Large intestine (tissue), 3 donors: ENCODE measurements around the gene BACH2. TPM values are rescaled to one million over a fixed set of nuclear protein-coding genes. Genes with fewer than 3 reads are reported as not detected.

ENCODE experiments used
- DNase-seq, 2 donors: peaks; one replicate each; pipeline versions ENCODE4 v3.0.0 to v3.0.0-alpha.2; 2013
- H3K27ac ChIP-seq: one replicate; pipeline ENCODE4 v1.5.1; 2013; ENCODE audit warnings: low read length
- H3K27me3 ChIP-seq: 2 replicates; pipeline ENCODE4 v1.6.1; 2013; ENCODE audit warnings: low read length; ENCODE audit not compliant: control insufficient read depth, insufficient read depth
- H3K36me3 ChIP-seq: 2 replicates; pipeline ENCODE4 v1.6.1; 2013; ENCODE audit warnings: low read length; ENCODE audit not compliant: control insufficient read depth, insufficient read depth
- H3K4me1 ChIP-seq: one replicate; pipeline ENCODE4 v1.6.1; 2013; ENCODE audit warnings: low read length; ENCODE audit not compliant: control insufficient read depth, insufficient read depth
- H3K4me3 ChIP-seq: one replicate; pipeline ENCODE4 v1.5.1; 2013; ENCODE audit warnings: low read length
- H3K9me3 ChIP-seq: one replicate; pipeline ENCODE4 v1.6.1; 2013; ENCODE audit warnings: mild to moderate bottlenecking, low read depth, low read length, moderate library complexity; ENCODE audit not compliant: control insufficient read depth
- WGBS: methylation state at CpG from one replicate; pipeline ENCODE4 v1.1.5; 2013; ENCODE audit warnings: low lambda C conversion rate; ENCODE audit not compliant: insufficient coverage; 5-methylcytosine and 5-hydroxymethylcytosine counted together
- polyA plus RNA-seq: library from polyadenylated mRNA; unstranded; fragments of 120-200 nt; gene quantifications from one replicate; pipeline ENCODE4 v1.2.1, GENCODE V29; 2013

The BACH2 gene
- polyA plus RNA-seq, 1 donor: 2.8 TPM

DNA sequence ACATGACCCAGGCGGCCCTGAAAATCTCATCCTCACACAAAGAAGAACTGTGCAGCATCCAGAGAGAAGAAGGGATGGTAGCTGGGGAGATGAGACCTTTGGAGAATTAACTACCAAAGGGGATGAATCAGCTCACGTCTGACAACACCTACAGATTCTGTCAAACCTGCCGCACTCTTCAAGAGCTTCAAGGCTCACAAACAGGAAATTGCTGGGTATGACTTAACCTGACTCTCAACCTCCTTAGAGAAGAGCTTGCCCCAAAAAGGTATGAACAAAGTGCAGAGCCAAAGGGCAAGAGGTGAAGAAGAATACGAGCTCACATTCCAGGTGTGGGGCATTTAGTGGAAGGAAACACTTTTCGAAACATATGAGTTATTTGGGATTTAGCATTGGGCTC, 139.8 kb downstream of the BACH2 start:
- Histone ChIP-seq H3K4me1 (no peaks in the 10 kb centered on the region), H3K27me3 (no peaks in the 10 kb centered on the region), H3K36me3 (no peaks in the 10 kb centered on the region), H3K9me3 (no peaks in the 10 kb centered on the region), H3K27ac (no peak overlapping the region), H3K4me3 (no peak overlapping the region)
- DNase-seq: no peak
- no CpG with 5 or more reads among the region's 5 CpGs for whole genome bisulfite sequencing

DNA sequence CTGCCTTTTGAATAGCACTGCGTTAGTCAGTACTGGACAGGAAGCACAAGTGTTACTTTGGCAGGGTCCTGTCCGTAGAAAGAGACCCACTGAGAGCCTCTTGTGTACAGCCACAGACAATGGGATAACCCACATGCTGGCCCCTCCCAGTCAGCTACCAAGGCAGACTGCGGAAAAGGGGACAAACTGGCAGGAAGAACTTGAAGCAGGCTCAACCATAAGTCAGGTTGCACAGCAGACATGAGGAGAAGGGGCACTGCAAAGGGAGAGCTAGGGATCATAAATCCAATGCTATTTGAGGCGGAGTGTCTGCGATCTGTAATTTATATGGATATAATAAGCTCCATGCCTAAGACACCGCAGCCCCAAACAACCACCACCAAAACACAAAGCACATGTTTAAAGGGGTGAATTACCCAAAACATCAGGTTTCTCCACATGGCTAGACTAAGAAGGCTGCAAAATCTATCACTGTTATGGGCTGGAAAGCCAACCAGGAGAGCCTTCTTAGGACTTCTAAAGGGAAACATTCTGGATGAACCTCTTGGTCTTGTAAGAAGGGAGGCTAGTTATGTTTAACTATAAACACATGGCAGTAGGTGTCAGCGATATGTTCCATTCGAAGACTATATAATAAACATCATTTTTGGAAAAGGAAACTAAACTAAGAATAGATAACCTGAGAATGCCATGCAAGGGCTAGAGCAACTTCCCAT, 141.7 kb downstream of the BACH2 start:
- H3K4me3 ChIP-seq: no peak overlapping the region
- WGBS: no CpG with 5 or more reads among the region's 8 CpGs
- no peaks in the 10 kb centered on the region for H3K9me3 ChIP-seq
- H3K4me1 ChIP-seq: no peaks in the 10 kb centered on the region
- no peak overlapping the region for H3K27ac ChIP-seq
- H3K36me3 ChIP-seq: no peaks in the 10 kb centered on the region
- DNase-seq: no peak
- no peaks in the 10 kb centered on the region for H3K27me3 ChIP-seq

DNA sequence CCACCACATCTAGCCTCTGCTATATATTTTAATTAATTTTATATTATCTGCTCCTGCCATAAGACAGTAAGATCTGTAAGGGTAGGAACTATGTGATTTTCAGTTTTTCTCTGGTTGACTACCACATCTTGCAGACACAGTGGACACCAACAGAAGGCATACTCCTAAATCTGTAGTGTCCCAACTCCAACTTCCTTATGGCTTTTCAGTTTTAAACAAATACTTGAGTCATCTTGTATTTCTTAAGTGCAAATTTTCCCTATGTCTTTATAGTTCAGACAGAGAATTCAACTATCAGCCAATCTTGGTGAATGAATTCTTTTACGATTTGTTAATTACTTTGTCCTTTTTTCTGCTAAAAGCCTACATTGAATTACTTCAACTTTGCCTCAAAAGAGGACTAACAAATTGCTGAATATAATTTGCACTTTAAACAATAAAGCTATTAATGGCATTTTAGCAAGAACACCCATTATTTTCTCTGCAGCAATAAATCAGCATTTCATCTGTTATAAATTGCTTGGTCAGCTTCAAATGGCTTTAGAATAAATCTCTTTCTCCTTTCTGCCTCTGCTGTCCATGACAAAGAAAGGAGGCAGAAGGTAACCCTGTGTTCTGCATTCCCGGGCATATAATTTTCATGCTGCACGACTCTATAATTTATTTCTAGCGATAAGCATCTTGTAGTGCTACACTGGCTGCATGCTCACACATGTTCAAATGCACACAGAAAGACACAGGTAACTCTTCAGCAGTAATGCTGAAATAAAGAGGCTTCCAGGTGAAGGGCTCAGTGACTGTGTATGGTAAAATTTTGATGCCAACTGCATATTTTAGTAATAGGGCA, 144.8 kb downstream of the BACH2 start:
- Histone ChIP-seq H3K36me3 (no peaks in the 10 kb centered on the region), H3K9me3 (no peaks in the 10 kb centered on the region), H3K4me3 (no peak overlapping the region), H3K27ac (no peak overlapping the region), H3K4me1 (no peaks in the 10 kb centered on the region), H3K27me3 (no peaks in the 10 kb centered on the region)
- 67% methylated on average over 1 of the region's 4 CpGs for WGBS
- DNase-seq: no peak

DNA sequence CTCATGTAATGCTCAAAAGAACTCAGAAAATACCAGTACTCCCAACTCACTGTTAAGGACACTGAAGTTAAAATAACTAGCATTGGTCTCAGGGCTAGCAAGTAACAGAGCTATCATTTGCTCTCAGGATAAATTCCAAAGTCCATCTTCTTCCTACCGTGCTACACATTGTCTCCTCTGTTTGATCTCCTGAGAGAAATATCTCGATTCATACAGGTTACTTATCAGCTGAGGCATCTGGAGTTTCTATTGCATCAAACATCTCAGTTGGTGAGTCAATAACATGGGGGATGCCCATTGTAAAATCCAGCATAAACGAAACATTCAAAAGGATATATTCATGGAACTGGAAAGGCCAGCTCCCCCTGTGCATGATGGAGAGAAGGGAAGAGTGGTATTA, 147.4 kb downstream of the BACH2 start:
- no peaks in the 10 kb centered on the region for H3K27me3 ChIP-seq
- no peak for DNase-seq
- H3K9me3 ChIP-seq: no peaks in the 10 kb centered on the region
- H3K4me1 ChIP-seq: no peaks in the 10 kb centered on the region
- H3K4me3 ChIP-seq: no peak overlapping the region
- no CpG with 5 or more reads among the region's 3 CpGs for WGBS
- no peak overlapping the region for H3K27ac ChIP-seq
- no peaks in the 10 kb centered on the region for H3K36me3 ChIP-seq

DNA sequence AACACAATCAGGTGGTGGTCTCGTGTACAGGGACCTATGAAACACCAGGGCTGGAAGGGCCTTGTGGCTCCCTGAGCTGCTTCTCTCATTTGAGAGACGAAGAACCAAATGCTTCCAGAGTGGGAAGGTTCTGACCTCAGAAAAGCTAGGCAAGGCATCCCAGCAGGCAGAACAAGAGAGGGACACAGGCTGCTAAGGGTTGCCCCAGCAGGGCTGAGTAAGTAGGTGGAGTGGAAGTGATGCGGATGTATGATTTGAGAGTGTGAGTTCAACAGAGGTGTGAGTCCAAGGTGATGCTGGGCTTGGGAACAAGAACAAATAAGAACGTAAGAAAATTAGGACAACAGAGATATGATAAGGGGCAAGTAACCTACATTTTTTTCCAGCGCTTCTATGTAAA, 147.8 kb downstream of the BACH2 start:
- DNase-seq: no peak
- Histone ChIP-seq H3K27ac (no peak overlapping the region), H3K4me3 (no peak overlapping the region)

DNA sequence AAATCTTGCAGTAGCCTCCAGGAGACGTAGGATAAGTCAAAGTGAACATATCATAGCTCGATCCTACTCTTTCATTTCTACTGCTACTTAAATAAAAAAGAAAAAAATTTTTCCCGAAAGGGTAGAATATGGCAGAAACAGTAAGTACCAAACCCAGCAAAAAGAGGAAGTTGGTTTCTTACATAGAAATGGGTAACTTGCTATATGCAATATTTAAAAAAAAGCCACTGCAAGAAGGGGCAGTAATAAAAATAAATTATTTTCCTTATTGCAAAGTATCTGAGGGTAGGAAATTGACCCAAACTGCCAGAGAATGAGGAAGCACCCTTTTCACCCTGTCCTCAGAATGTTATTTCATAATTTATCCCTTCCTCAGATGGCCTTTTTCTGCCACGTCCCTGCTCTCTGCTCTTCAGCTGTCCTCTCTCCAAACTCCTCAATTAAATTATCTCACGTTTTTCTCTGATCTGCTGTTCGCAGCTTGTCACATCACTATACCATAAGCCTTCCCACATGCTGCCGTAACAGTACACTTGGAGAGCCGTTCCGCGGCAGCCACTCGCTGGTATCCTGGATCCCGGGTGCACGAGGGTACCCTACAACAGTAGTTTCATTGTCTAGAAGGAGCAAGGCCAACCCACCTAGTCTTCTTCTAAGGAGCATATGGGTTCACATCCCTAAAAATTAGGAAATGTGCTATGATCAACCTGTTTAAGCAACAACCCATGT, 149.6 kb downstream of the BACH2 start:
- H3K36me3 ChIP-seq: no peaks in the 10 kb centered on the region
- H3K27me3 ChIP-seq: no peaks in the 10 kb centered on the region
- no peak overlapping the region for H3K4me3 ChIP-seq
- no peak overlapping the region for H3K27ac ChIP-seq
- DNase-seq: no peak
- no peaks in the 10 kb centered on the region for H3K9me3 ChIP-seq
- WGBS: 87% methylated on average over 3 of the region's 13 CpGs
- no peaks in the 10 kb centered on the region for H3K4me1 ChIP-seq

More for the DNA sequence above, 147.8 kb downstream of the BACH2 start:
- 10% methylated on average over 2 of the region's 5 CpGs for WGBS
- Histone ChIP-seq H3K27me3 (no peaks in the 10 kb centered on the region), H3K4me1 (no peaks in the 10 kb centered on the region), H3K9me3 (no peaks in the 10 kb centered on the region), H3K36me3 (no peaks in the 10 kb centered on the region)

DNA sequence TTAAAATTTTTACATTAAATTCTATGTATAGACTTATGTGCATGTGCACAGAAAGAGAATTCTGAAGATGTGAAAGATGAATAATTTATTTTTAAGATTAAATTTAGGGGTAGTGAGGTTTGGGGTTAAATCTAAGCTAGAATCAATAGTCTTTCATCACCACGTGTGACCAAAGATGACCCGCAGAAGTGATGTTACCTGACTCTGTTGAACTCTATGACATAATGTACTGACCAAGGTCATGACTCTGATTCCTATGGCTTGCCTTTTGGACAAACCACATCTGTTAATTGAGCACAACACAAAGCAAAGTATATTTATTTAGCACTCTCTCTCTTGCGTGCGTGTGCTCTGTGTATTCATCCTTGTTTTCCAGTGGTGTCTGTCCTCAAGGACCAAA, 150.6 kb downstream of the BACH2 start:
- WGBS: no CpG with 5 or more reads among the region's 4 CpGs

DNA sequence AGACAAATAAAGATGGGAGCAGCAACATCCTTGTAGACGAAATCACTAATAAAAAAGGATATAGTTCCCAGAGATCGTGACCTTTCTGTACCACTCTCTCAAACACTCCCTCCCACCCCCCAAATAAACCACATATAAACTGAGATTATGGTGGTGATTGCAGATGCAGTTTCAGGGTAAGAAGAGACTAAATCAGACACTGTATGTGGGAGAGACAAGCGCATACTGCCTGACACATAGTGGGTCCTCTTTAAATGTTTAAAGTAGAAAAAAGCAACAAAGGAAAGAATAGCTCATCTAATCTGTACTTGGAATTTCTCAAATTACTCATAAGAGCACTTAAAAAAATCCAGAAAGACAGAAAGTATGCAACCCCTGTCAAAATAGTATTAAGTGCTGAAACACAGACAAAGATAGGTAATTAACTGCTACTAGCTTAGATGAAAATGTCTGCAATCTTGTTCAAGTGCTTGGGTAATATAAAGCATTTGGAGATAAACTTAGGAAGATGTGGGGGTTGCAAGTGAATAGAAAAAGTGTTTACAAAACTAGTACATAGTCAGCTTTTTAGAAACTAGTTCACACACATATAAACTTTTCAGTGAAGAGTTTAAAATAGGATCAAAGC, 151.6 kb downstream of the BACH2 start:
- Histone ChIP-seq H3K27ac (no peak overlapping the region), H3K4me1 (no peaks in the 10 kb centered on the region), H3K27me3 (no peaks in the 10 kb centered on the region), H3K36me3 (no peaks in the 10 kb centered on the region), H3K9me3 (no peaks in the 10 kb centered on the region), H3K4me3 (no peak overlapping the region)
- 80% methylated on average over 1 of the region's 3 CpGs for WGBS
- DNase-seq: no peak

More for the DNA sequence above, 150.6 kb downstream of the BACH2 start:
- Histone ChIP-seq H3K4me3 (no peak overlapping the region), H3K27me3 (no peaks in the 10 kb centered on the region), H3K4me1 (no peaks in the 10 kb centered on the region), H3K36me3 (no peaks in the 10 kb centered on the region), H3K27ac (no peak overlapping the region), H3K9me3 (no peaks in the 10 kb centered on the region)
- no peak for DNase-seq

DNA sequence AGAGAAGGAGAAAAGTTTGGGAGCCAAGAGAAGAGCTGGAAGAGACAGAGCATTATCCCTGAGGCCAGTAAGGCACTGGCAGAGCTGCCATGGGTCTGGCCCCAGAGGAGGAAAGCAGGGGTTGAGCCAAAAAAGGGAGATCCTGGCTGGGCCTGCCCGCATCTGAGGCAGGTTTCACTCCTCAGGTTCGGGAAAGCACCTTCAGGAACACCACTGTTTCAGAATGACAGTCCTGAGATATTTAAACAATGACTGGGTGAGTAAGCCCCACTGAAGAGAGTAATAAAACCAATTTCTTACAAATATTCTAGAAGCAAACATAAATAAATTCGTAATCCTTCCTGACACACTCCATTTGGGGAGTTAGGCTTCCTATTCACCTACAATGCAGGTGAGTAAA, 152.2 kb downstream of the BACH2 start:
- Histone ChIP-seq H3K4me1 (no peaks in the 10 kb centered on the region), H3K27me3 (no peaks in the 10 kb centered on the region), H3K27ac (no peak overlapping the region), H3K9me3 (no peaks in the 10 kb centered on the region), H3K36me3 (no peaks in the 10 kb centered on the region), H3K4me3 (no peak overlapping the region)
- no peak for DNase-seq
- 100% methylated on average over 1 of the region's 3 CpGs for WGBS

DNA sequence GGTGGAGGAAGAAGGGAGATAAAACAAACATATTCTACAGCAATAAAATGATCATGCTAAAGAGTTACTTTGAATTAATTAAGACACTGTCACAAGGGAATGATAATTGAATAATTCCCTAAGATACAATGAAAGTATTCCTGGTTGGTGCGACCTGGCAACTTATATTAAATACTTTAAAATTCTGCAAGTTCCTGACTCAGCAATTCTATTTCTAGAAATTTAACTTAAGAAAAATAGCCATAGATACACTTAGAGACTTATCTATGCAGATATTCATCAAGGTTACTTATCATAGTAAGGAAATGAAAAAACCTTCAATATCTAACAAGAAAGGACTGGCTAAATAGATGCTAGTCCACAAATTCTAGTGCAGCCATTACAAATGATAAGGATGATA, 156.0 kb downstream of the BACH2 start:
- H3K9me3 ChIP-seq: no peaks in the 10 kb centered on the region
- WGBS: no CpG with 5 or more reads among the region's 1 CpG
- H3K36me3 ChIP-seq: no peaks in the 10 kb centered on the region
- no peak for DNase-seq
- H3K4me3 ChIP-seq: no peak overlapping the region
- no peaks in the 10 kb centered on the region for H3K4me1 ChIP-seq
- no peak overlapping the region for H3K27ac ChIP-seq
- no peaks in the 10 kb centered on the region for H3K27me3 ChIP-seq
